GM12878 (cell line): ENCODE data around the gene VAV2. TPM values are rescaled to one million over a fixed set of nuclear protein-coding genes. Genes with fewer than 3 reads are reported as not detected.

Experiments used
- ATF2 ChIP-seq: IDR thresholded peaks from 2 replicates; pipeline ENCODE4 v1.6.1; 2012; ENCODE audit warnings: low read length, inconsistent platforms
- BMI1 ChIP-seq: fragments of 450-650 bp; IDR thresholded peaks from 2 replicates; pipeline ENCODE4 v1.6.1; 2016; ENCODE audit warnings: mild to moderate bottlenecking, moderate library complexity, borderline replicate concordance
- CBFB ChIP-seq: IDR thresholded peaks from 2 replicates; pipeline ENCODE4 v1.6.1; 2016; ENCODE audit warnings: antibody characterized with exemption, low read depth
- CBX3 ChIP-seq: fragments of 200-600 bp; sonication (generic); IDR thresholded peaks from 2 replicates; pipeline ENCODE4 v1.6.1; 2016; ENCODE audit warnings: low read depth, borderline replicate concordance
- CHD2 ChIP-seq: IDR thresholded peaks from 2 replicates; pipeline ENCODE4 v1.6.1; 2011; ENCODE audit warnings: low read depth, low read length, improper control_type of control experiment, borderline replicate concordance
- CREB1 ChIP-seq: IDR thresholded peaks from 2 replicates; pipeline ENCODE4 v1.6.1; 2012; ENCODE audit warnings: low read depth, mild to moderate bottlenecking, inconsistent platforms
- CTCF ChIP-seq, 3 experiments: IDR thresholded peaks in 2 of 3; conservative IDR thresholded peaks in 1 of 3; 2 replicates each; pipeline ENCODE4 v1.5.1; 2011; ENCODE audit warnings: low read depth in 3 of 3, low read length in 3 of 3, mild to moderate bottlenecking in 3 of 3, control low read depth in 2 of 3, moderate library complexity in 2 of 3, inconsistent platforms in 1 of 3, mixed read lengths in 1 of 3; ENCODE audit not compliant: control insufficient read depth in 2 of 3, insufficient read depth in 1 of 3; ENCODE audit errors: extremely low read depth in 1 of 3
- NR2C2 ChIP-seq: IDR thresholded peaks from 2 replicates; pipeline ENCODE4 v1.6.1; 2011; ENCODE audit warnings: borderline replicate concordance, low read depth; ENCODE audit not compliant: control insufficient read depth, insufficient read length
- NRF1 ChIP-seq: conservative IDR thresholded peaks from 2 replicates; pipeline ENCODE4 v1.6.1; 2011; ENCODE audit warnings: mild to moderate bottlenecking, low read depth, low read length, improper control_type of control experiment
- POLR2AphosphoS2 ChIP-seq: IDR thresholded peaks from 2 replicates; pipeline ENCODE4 v1.6.1; 2011; ENCODE audit warnings: low read depth, mild to moderate bottlenecking, low read length, improper control_type of control experiment, moderate library complexity
- POU2F2 ChIP-seq: IDR thresholded peaks from 3 replicates; pipeline ENCODE4 v1.6.1; 2011; ENCODE audit warnings: low read depth, mild to moderate bottlenecking, low read length, borderline replicate concordance
- RELB ChIP-seq: fragments of 450-650 bp; IDR thresholded peaks from 2 replicates; pipeline ENCODE4 v1.6.1; 2017; ENCODE audit warnings: low read depth, mild to moderate bottlenecking, moderate library complexity
- RFX5 ChIP-seq: IDR thresholded peaks from 2 replicates; pipeline ENCODE4 v1.6.1; 2011; ENCODE audit warnings: low read depth, low read length, improper control_type of control experiment
- SKIL ChIP-seq: fragments of 450-650 bp; IDR thresholded peaks from 2 replicates; pipeline ENCODE4 v1.6.1; 2017; ENCODE audit warnings: mild to moderate bottlenecking, low read depth, inconsistent platforms; ENCODE audit not compliant: poor library complexity, severe bottlenecking
- SMARCA5 ChIP-seq: fragments of 450-650 bp; IDR thresholded peaks from 2 replicates; pipeline ENCODE4 v1.6.1; 2017; ENCODE audit warnings: mild to moderate bottlenecking
- SREBF2 ChIP-seq: IDR thresholded peaks from 2 replicates; pipeline ENCODE4 v1.6.1; 2012; ENCODE audit warnings: mild to moderate bottlenecking, low read length
- ZBTB40 ChIP-seq: fragments of 450-650 bp; IDR thresholded peaks from 2 replicates; pipeline ENCODE4 v1.6.1; 2016; ENCODE audit warnings: mild to moderate bottlenecking, moderate library complexity, borderline replicate concordance
- ZNF274 ChIP-seq: IDR thresholded peaks from one replicate; pipeline ENCODE4 v1.8.0; 2011; ENCODE audit not compliant: insufficient read length, insufficient read depth
- polyA plus RNA-seq, 11 experiments: library from polyadenylated mRNA; depleted of rRNA in 4 of 11; unstranded in 6 of 11; stranded (reverse) in 5 of 11; fragments of >200 nt; fragmentation: Nextera tagmentation in 4 of 11; fragmentation: Illumina TruSeq in 1 of 11; extraction: Ambion mirVana in 4 of 11; extraction: Trizol in 1 of 11; gene quantifications; 1 replicate in 1 of 11; 2 replicates in 10 of 11; pipeline versions ENCODE4 v1.2.1 to v1.2.3, GENCODE V29; 2011 to 2016; ENCODE audit warnings: inconsistent platforms in 2 of 11, missing spikeins in 2 of 11, low read depth in 1 of 11
- total RNA-seq, 4 experiments: library from RNA; depleted of rRNA in 3 of 4; stranded (reverse); fragments of >200 nt in 3 of 4; fragmentation: Illumina TruSeq in 1 of 4; extraction: Trizol in 1 of 4; gene quantifications; 2 replicates each; pipeline versions ENCODE4 v1.2.1 to v1.2.3, GENCODE V29; 2013 to 2021

The VAV2 gene
- total and polyA plus RNA-seq, 10 of the 15 experiments (the other 5 are each of a cell fraction or from before 2014, with no cell fraction given), result 0.13 to 43.9 (median 16.9) TPM

- TF ChIP-seq ZBTB40 (no peak), POLR2AphosphoS2 (no peak), BMI1 (no peak), ZNF274 (no peak), NRF1 (no peak), CREB1 (no peak), ATF2 (no peak), CHD2 (no peak), CBX3 (no peak), NR2C2 (no peak), CBFB (no peak), RELB (no peak), CTCF (IDR thresholded peaks at IDR 0.05 in 2 of 3, conservative IDR thresholded peaks at IDR 0.05 in 1 of 3; ENCODE audit: control insufficient read depth in 2 of 3, extremely low read depth in 1 of 3, insufficient read depth in 1 of 3, low read depth in 3 of 3, low read length in 3 of 3) (peak; percentile 96 to 98 (median 98)), SREBF2 (no peak), POU2F2 (peak; percentile 54; the same call in 1 of the 3 replicates), RFX5 (no peak), SKIL (no peak), SMARCA5 (peak; percentile 59)
These were observed 2.4 kb upstream of the VAV2 start (continued) for GRCh38 chr9:133994353-133995011.
